ENCODE results near the gene ITIH2.
A peak's percentile ranks its signal among the peaks of the same experiment; 100 is the strongest.

The ITIH2 gene

GRCh38 chr10:7787150-7787856, 84.2 kb downstream of the ITIH2 start:
- Histone ChIP-seq H3K4me3 (replicated peaks; ENCODE audit: insufficient read depth, low read length) (peak overlapping the region; percentile 91), H3K27ac (replicated peaks) (peak overlapping the region; percentile 92), H3K27me3 (ENCODE audit: insufficient read depth, poor library complexity, severe bottlenecking) (no peaks in the 10 kb centered on the region)
- peak in 1 of 2 experiments; percentile 0 for DNase-seq (ENCODE audit: low read depth in 1 of 2, low spot score in 1 of 2)
- no peak for TF ChIP-seq GABPA (IDR thresholded peaks at IDR 0.05; ENCODE audit: low read depth)
- no peak for TF ChIP-seq REST (IDR thresholded peaks at IDR 0.05; ENCODE audit: insufficient replicate concordance, low read depth)

- Histone ChIP-seq H3K27ac (replicated peaks) (peak within 1 kb of the TSS; percentile 92), H3K4me3 (replicated peaks; ENCODE audit: insufficient read depth, low read length) (peak within 1 kb of the TSS; percentile 91), H3K27me3 (ENCODE audit: insufficient read depth, poor library complexity, severe bottlenecking) (no peaks in the 10 kb centered on the region)
- peak; percentile 71 for TF ChIP-seq GABPA (IDR thresholded peaks at IDR 0.05; ENCODE audit: low read depth)
- no peak for TF ChIP-seq CTCF (IDR thresholded peaks at IDR 0.05; ENCODE audit: insufficient read depth, low read length)
- TF ChIP-seq SPI1 (IDR thresholded peaks at IDR 0.05; ENCODE audit: borderline replicate concordance, low read depth): no peak
- TF ChIP-seq REST (IDR thresholded peaks at IDR 0.05; ENCODE audit: insufficient replicate concordance, low read depth): no peak
- peak; percentile 71; the same call in 1 of the 2 replicates for TF ChIP-seq POLR2AphosphoS5 (IDR thresholded peaks at IDR 0.05; ENCODE audit: low read depth)
- peak; percentile 70 to 89 for DNase-seq (ENCODE audit: low read depth in 1 of 2, low spot score in 1 of 2)
These were observed 84.9 kb downstream of the ITIH2 start, which contains the start of the genes ATP5F1C and KIN for GRCh38 chr10:7787857-7788638. Gene ATP5F1C (plus strand): TSS chr10:7788177. CDS start chr10:7788208, 31 bp downstream. Gene KIN (minus strand): TSS chr10:7787993. CDS start chr10:7787933, 60 bp downstream.

GRCh38 chr10:7788639-7789286, 85.6 kb downstream of the ITIH2 start:
- peak overlapping the region; percentile 92 for H3K27ac ChIP-seq (replicated peaks)
- peak overlapping the region; percentile 91 for H3K4me3 ChIP-seq (replicated peaks; ENCODE audit: insufficient read depth, low read length)
- no peaks in the 10 kb centered on the region for H3K27me3 ChIP-seq (ENCODE audit: insufficient read depth, poor library complexity, severe bottlenecking)
- DNase-seq (ENCODE audit: low read depth in 1 of 2, low spot score in 1 of 2): no peak
- TF ChIP-seq REST (IDR thresholded peaks at IDR 0.05; ENCODE audit: insufficient replicate concordance, low read depth) (no peak), CTCF (IDR thresholded peaks at IDR 0.05; ENCODE audit: insufficient read depth, low read length) (no peak), GABPA (IDR thresholded peaks at IDR 0.05; ENCODE audit: low read depth) (no peak)
